GM21526 (cell line): ENCODE measurements around the gene PAM.

Experiments used
- ATAC-seq: cut with Tn5 transposase; IDR thresholded peaks from one replicate; pipeline ENCODE4 v1.9.1; 2021; ENCODE audit warnings: moderate library complexity; ENCODE audit not compliant: unreplicated experiment, low FRiP score

Gene PAM

DNA sequence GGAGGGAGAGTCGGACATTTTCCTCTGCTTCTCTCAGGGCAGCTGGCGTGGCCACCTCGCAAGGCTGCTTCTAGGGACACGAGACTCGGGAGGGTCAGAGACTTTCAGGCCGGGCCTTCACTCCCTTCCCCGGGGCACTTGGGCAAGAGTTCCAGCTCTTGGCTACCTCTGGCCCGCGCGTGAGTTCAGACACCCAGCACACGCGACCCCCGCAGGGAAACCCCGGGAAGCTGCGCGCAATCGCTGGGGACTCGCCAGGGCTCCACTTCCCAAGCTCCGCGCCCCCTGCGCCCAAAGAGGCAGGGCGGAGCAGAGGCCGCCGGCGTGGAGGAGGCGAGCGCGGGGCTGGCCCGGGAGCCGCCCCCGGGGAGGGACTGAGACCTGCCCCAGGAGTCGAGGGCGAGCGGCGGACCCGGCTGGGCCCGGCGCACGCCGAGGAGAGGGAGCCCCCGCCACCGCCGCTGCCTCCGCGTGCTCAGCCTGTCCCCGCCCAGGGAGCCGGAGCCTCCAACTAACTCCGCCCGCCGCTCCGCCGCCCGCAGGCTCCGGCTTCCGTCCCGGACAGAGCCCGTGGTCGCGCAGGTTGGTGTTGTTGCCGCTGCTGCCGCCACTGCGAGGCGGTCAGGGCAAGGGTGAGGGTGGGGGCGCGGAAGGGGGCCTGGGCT lies at the start of gene PAM:
Gene PAM, plus strand, starts transcription at position 539 of the 665 bp plus-strand sequence. CDS start 110,891 bp downstream, outside the sequence.
- peak; percentile 86 for ATAC-seq

DNA sequence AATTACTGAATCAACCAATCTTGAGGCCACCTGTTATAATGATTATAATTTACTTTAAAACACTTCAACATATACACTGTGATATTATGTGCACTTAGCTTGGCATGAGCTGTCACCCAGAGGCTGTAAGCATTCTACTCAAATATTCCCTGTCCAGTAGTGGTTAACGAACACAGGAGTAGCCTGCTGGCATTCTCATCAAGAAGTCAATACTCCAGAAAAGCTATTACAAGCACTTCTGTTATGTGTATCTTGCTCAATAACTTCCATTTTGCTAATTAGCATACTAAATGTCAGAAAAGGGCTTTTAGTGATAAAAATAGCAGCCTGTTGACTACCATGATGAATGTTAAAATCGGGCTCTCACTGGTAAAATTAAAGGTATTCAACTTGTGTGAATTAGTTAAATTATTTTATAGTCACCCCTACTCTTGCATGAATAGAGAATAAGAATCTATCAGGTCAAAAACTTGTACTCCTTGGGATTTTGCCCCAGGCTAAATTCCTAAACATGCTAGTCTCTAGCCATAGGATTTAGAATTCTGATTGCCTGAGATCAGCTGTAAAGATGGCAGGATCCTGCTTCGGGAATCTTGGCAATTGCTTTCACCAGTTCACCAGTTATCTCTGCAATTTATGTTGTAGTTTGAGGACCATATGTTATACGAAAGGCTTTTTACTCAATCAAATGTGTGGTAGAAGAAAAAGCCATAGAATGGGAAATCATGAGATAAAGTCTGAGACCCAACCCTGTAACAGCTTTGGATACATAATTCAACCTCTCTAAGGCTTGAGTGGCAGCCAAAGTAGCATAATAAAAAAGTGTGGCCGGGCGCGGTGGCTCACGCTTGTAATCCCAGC lies 43.4 kb upstream of the PAM start:
- ATAC-seq, result no peak

- ATAC-seq, result peak; percentile 38
Measured at GRCh38 chr5:102713278-102713677, 41.8 kb upstream of the PAM start.

DNA sequence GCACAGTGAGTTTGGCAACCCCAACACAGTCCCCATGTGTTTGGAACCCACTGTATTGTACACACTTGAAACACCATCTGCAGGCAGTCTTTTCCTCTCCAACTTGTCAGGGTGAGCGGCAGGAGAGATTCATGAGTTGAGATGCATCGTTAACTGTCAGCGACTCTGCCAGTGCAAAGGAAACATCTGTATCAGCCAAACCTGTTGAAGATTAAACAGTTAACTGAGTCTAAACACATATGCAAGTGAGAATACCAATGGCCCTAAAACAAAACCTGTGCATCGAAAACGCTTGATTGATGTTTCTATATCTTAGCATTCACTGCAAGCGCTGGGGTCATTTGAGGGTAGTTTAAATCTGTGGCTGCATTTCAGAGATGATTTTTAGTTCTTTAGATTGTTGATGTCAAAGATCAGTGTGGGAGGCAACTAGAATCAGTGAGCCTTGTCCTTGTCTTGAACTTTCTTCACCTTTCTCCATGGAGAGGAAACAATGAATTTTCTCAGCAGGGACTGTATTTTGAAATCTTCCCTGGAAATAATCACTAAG lies 41.3 kb upstream of the PAM start:
- ATAC-seq, result peak; percentile 56

DNA sequence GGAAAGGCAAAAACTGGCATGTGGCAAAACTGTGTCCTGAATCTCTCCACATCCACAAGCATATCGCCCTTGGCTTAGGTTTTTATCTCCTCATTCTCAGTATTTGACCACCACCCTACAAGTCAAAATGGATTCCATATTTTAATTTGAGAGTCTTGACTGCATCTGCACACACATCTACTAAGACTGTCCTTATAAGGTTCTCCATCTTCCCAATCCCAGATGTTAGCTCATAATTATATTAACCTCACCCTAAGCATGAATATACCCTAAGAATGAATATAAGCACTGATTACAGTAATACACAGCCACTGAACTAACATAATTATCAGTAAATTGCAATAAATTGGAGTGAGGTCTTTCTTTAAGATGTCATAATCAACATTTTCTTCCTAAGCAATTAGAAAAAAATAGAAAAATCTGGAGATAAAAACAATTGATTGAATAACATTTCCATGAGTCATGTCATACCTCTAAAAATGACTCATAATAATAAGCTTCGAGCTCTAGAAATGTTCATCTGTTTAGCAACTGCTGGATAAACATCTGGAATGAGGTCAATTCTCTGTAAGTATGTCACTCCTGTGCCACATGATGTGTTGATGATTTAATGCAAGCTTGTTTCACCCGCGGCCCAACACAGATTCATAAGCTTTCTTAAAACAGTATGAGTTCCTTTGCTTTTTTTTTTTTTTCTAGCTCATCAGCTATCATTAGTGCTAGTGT lies 39.9 kb upstream of the PAM start:
- ATAC-seq, result no peak

- ATAC-seq, result no peak
Measured at GRCh38 chr5:102716017-102716416, 39.1 kb upstream of the PAM start.

- no peak for ATAC-seq
Measured at GRCh38 chr5:102718819-102719218, 36.3 kb upstream of the PAM start.

DNA sequence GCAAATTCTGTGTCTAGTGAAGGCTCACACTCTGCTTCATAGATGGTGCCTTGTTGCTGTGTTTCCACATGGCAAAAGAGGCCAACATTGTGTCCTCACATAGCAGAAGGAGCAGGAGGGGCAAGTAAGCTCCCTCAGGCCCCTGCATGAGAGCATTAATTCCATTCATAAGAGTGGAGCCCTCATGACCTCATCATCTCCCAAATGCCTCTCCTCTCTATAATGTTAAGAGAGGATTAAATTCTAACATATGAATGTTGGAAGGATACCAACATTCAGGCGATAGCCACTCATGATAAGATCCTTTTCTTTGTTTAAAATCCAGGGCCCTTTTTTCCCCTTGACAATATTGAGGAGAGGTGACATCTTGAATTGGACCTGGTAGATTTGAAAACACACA lies 35.2 kb upstream of the PAM start:
- no peak for ATAC-seq

GRCh38 chr5:102720969-102721368 lies 34.1 kb upstream of the PAM start:
- no peak for ATAC-seq

DNA sequence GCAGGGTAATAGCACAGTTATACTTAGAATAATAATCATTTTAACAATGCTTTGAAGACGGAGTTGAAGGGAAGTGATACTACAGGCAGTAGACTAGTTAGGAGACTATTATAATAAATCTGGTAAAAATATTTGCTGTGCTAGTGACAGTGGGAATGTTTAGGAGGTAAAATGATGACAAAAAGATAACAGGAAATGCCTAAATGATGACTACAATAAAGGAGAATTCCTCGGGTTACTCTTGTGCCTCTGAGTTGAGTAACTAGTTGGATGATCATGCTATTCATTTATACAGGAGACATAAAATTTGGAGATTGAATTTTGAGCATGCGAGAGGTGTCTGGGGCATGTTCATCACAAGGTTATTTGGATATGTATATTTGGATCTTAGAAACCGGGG lies 32.2 kb upstream of the PAM start:
- ATAC-seq, result no peak

DNA sequence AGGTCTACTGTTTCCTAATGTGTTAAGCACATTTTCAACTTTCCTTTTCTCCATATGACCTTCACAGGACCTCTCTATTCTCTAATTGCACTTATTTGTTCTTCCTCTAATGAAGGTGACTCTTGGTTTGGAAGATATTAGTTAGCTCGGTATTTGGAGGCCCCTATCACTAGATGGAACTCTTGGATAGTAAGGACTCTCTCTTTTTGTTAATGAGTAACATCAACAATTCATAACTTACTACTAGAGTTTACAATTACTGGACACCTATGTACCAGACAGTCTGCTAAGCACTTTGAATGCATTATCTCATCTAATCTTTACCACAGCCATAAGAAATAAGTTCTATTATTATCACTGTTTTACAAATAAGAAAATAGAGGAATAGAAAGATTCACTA lies 23.4 kb upstream of the PAM start:
- ATAC-seq, result no peak

- ATAC-seq, result no peak
Measured at GRCh38 chr5:102733534-102733933, 21.6 kb upstream of the PAM start.

DNA sequence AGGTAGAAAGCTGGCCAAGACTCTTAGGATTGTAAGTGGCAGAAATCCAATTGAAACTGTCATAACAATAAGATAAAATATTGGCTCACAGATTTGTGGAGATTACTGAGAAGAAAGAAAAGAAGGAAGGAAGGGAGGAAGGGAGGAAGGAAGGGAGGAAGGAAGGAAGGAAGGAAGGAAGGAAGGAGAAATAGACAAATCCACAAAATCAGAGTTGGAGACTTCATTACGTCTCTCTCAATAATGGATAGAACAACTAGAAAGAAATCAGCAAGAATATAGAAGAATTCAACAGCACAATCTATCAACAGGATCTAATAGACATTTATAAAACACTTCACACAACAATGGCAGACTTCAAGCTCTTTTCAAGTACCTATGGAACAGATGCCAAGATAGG lies 17.9 kb upstream of the PAM start:
- no peak for ATAC-seq

DNA sequence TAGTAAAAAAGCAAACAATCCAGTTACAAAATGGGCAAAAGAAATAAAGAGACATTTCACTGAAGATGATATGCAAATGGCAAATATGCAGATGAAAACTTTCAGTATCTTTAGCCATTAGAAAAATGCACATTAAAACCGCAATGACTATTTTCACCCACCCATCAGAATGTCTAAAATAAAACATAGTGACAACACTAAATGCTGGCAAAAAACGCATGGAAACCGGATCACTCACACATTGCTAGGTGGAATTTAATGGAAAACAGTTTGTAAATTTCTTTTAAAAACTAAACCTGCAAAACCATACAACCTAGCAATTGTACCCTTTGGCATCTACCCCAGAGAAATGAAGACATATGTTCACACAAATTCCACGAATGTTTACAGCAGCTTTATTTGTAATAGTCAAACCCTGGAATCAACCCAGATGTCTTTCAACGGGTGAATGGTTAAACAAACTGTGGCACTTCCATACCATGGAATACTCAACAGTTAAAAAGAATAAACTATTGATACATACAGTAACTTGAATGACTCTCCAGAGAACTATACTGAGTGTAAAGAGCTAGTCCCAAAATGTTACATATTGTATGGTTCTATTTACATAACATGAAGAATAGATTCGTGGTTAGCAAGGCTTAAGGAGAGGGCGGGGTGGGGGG lies 17.2 kb upstream of the PAM start:
- ATAC-seq, result no peak

- ATAC-seq, result no peak
Measured at GRCh38 chr5:102740515-102740914, 14.6 kb upstream of the PAM start.

DNA sequence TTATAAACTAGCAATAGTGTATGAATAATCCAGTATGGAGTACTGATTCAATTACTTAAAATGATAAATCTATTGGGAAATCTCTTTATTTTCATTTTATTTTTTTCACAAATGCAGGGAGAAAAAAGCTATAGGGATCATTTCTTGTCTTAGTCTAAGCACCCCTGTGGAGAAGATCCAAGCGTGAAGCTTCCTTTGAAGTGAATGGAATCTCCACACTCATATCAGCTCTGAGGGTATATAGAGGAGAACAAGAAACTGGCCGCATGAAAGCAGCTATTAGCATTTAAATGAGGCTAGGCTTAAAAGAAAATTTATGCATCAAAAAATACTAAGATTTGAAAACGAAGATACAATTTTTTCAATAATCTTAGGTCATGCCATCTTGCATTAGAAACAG lies 12.9 kb upstream of the PAM start:
- no peak for ATAC-seq

DNA sequence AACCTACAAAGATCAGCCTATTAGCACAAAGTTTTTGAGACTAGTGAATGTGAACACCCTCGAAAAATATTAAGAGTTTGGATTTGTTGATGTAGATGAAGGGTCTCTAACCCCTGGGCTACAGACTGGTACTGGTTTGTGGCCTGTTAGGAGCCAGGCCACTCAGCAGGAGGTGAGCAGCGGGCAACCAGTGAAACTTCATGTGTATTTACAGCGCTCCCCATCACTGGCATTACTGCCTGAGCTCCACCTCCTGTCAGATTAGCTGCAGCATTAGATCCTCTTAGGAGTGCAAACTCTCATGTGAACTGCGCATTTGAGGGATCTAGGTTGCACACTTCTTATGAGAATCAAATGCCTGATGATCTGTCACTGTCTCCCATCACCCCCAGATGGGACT lies 11.2 kb upstream of the PAM start:
- no peak for ATAC-seq

DNA sequence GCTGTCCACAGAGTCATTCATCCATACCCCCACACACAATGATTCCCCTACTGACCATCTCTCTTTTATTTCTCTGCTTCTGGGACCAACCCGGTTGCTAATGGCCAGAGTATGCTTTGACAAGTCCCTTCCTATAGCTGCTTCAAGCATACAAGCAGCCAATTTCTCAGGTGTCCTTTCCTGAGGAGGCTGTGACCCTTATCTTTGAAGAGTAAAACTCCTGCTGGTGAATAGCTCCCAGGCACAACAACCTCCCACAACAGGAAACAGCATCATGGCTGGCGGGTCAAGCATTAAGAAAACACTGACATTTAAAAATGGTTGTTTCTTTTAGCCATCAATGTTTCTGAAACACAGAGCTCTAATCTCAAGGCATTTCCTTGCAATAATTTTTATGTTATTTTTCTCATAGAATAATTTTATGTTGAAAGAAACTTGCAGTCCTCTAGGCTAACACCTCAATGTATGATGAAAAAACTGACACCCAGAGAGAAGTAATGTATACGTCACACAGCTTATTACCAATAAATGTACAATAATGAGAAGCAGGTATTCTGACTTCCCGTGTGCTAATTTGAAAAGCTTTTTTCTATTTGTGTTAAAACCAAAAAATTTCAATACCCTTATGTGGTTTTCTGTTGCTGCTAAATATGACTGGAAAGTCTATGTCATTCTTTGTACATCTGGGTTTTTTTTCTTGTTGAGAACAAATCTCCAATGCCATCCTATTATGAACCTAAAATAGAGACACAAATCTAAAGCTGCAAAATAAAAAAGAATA lies 7.5 kb upstream of the PAM start:
- ATAC-seq, result peak; percentile 67

DNA sequence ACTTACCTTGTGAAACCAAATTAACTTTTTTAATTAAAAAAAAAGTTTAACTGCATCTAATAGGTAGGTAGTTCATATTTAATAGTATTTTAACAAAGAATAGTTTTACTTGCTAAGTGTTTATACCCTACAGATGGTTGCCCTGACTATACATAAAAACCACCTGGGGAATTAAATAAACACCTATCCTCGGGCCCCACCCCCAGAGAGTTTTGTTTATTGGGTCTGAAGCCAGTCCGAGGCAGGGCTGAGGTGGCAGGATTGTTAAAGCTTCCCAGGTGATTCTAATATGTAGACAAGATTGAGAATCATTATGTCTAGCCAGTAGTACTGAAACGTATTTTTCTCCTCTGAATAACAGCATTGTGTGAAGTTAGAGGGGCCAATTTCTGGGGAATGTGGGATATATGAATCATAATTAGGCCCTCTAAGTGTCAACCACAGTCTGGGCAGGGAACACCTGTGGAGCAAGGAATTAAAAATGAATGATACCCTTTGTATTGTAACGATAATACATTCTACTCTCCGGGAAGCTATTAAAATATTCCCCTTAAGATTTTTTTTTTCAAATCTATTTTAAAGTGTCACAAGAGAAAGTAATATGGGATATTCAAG lies 5.6 kb upstream of the PAM start:
- ATAC-seq, result no peak
